ENCODE measurements around the gene AOAH. TPM values are rescaled to one million over a fixed set of nuclear protein-coding genes. Genes with fewer than 3 reads are reported as not detected.

The AOAH gene
- total and polyA plus RNA-seq, 2 experiments from 2014 or later: not detected

DNA sequence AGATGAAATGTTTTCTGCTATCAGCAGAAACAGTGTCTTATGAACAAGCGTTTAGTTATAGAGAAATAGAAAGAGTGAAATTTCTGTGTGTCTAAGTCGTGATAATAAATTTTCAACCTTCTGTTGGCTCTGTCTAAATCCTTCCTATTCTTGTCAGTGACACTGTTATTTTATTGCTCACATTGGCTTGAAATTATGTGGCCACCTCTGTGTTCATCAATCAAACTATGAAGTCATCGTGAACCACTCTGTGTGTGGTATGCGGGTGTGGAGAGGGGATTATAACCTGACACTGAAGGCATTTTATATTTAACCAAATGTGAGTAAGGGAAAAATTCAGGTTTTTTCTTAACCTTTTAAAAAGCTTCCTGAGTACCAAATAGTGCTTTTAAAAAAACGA lies 12.3 kb downstream of the AOAH start:
- in situ Hi-C loops (cut with MboI): no loop called here
- no peak overlapping the region for H2AFZ ChIP-seq
- no peak overlapping the region for H3K27ac ChIP-seq
- WGBS, 2 experiments (ENCODE audit: low coverage in 1 of 2, low lambda C conversion rate in 2 of 2, missing lambda C conversion rate in 2 of 2): 21 to 24% methylated on average over 5 of the region's 5 CpGs
- H3K9me2 ChIP-seq (ENCODE audit: insufficient read depth): no peaks in the 10 kb centered on the region
- no peaks in the 10 kb centered on the region for H3K36me3 ChIP-seq (ENCODE audit: low read depth)
- H3K9me3 ChIP-seq (ENCODE audit: low read depth): no peaks in the 10 kb centered on the region
- H3K4me3 ChIP-seq: no peak overlapping the region
- TF ChIP-seq EZH2 (IDR thresholded peaks at IDR 0.05; ENCODE audit: insufficient read depth, poor library complexity, severe bottlenecking) (no peak), EZH2phosphoT487 (IDR thresholded peaks at IDR 0.05; ENCODE audit: insufficient read depth, low read depth) (no peak)
- peaks cover 9% of the 10 kb centered on the region for H3K27me3 ChIP-seq (replicated peaks; ENCODE audit: insufficient read depth)
- no peak overlapping the region for H3K9ac ChIP-seq
- H3K4me2 ChIP-seq (ENCODE audit: unreplicated experiment): no peak overlapping the region
- no peak for DNase-seq
- no peaks in the 10 kb centered on the region for H3F3A ChIP-seq (ENCODE audit: insufficient read depth)
- no peaks in the 10 kb centered on the region for H3K79me2 ChIP-seq (ENCODE audit: insufficient read depth)
- H4K20me1 ChIP-seq (ENCODE audit: insufficient read depth): no peaks in the 10 kb centered on the region
- no peaks in the 10 kb centered on the region for H3K4me1 ChIP-seq (ENCODE audit: insufficient read depth)

DNA sequence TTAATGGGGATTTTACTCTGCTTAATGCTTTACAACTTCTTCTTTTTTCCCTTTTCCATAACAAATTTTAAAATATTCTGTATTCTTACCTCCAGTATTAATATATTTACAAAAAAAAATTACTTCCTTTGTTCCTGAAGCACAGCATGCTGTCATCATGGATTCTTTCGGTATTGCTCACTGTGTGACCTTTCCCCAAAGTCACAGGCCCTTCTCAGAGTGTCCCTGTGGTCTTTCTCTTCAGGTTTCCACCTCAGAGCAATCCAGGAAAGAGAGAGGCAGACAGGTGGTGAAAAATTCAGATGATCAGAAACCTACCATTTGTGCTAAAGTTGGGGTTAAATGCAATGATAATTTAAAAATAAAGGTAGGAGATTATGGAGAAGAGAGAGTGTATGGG lies 13.0 kb downstream of the AOAH start:
- Histone ChIP-seq H3K4me3 (no peak overlapping the region), H3F3A (ENCODE audit: insufficient read depth) (no peaks in the 10 kb centered on the region), H3K27me3 (replicated peaks; ENCODE audit: insufficient read depth) (peaks cover 9% of the 10 kb centered on the region), H3K4me2 (ENCODE audit: unreplicated experiment) (no peak overlapping the region), H3K9me2 (ENCODE audit: insufficient read depth) (no peaks in the 10 kb centered on the region), H3K27ac (no peak overlapping the region), H3K4me1 (ENCODE audit: insufficient read depth) (no peaks in the 10 kb centered on the region), H4K20me1 (ENCODE audit: insufficient read depth) (no peaks in the 10 kb centered on the region), H3K9me3 (ENCODE audit: low read depth) (no peaks in the 10 kb centered on the region), H3K36me3 (ENCODE audit: low read depth) (no peaks in the 10 kb centered on the region), H2AFZ (no peak overlapping the region), H3K79me2 (ENCODE audit: insufficient read depth) (no peaks in the 10 kb centered on the region), H3K9ac (no peak overlapping the region)
- in situ Hi-C loops (cut with MboI): no loop called here
- 7 to 18% methylated on average over 1 of the region's 1 CpG for WGBS, 2 experiments (ENCODE audit: low coverage in 1 of 2, low lambda C conversion rate in 2 of 2, missing lambda C conversion rate in 2 of 2)
- DNase-seq: no peak
- TF ChIP-seq EZH2phosphoT487 (IDR thresholded peaks at IDR 0.05; ENCODE audit: insufficient read depth, low read depth): no peak
- no peak for TF ChIP-seq EZH2 (IDR thresholded peaks at IDR 0.05; ENCODE audit: insufficient read depth, poor library complexity, severe bottlenecking)

DNA sequence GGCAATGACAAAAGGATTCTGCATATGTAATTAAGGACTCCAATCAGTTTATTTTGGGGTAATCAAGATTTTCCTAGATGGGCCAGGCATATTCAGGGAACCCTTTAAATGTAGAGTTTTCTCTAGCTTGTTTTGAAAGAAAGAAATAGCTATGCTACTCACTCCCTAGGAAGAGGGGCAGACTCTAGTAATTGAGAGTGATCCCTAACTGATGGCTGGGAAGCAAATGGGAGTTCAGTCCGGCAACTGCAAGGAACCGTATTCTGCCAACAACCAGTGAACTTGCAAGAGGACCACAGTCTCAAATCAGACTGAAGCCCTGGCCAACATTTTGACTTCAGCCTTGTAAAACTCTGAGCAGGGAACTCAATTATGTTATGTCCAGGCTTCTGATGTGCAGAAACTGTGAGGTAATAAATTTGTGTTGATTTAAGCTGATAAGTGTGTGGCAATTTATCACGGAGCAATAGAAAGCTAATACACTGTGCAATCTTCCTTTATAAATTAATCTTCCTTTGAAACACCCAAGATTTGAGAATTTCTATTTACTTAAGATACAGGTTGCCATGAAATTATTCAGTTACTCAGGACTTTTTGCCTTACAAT lies 14.0 kb downstream of the AOAH start:
- Histone ChIP-seq H3K79me2 (ENCODE audit: insufficient read depth) (no peaks in the 10 kb centered on the region), H2AFZ (no peak overlapping the region), H3K4me3 (no peak overlapping the region), H4K20me1 (ENCODE audit: insufficient read depth) (no peaks in the 10 kb centered on the region), H3K9me2 (ENCODE audit: insufficient read depth) (no peaks in the 10 kb centered on the region), H3K4me2 (ENCODE audit: unreplicated experiment) (no peak overlapping the region), H3K4me1 (ENCODE audit: insufficient read depth) (no peaks in the 10 kb centered on the region), H3F3A (ENCODE audit: insufficient read depth) (no peaks in the 10 kb centered on the region), H3K9ac (no peak overlapping the region), H3K9me3 (ENCODE audit: low read depth) (no peaks in the 10 kb centered on the region), H3K36me3 (ENCODE audit: low read depth) (no peaks in the 10 kb centered on the region), H3K27ac (no peak overlapping the region), H3K27me3 (replicated peaks; ENCODE audit: insufficient read depth) (peaks cover 9% of the 10 kb centered on the region)
- in situ Hi-C loops (cut with MboI): no loop called here
- TF ChIP-seq EZH2 (IDR thresholded peaks at IDR 0.05; ENCODE audit: insufficient read depth, poor library complexity, severe bottlenecking): no peak
- no peak for TF ChIP-seq EZH2phosphoT487 (IDR thresholded peaks at IDR 0.05; ENCODE audit: insufficient read depth, low read depth)
- 5 to 24% methylated on average over 3 of the region's 3 CpGs for WGBS, 2 experiments (ENCODE audit: low coverage in 1 of 2, low lambda C conversion rate in 2 of 2, missing lambda C conversion rate in 2 of 2)
- DNase-seq: no peak

DNA sequence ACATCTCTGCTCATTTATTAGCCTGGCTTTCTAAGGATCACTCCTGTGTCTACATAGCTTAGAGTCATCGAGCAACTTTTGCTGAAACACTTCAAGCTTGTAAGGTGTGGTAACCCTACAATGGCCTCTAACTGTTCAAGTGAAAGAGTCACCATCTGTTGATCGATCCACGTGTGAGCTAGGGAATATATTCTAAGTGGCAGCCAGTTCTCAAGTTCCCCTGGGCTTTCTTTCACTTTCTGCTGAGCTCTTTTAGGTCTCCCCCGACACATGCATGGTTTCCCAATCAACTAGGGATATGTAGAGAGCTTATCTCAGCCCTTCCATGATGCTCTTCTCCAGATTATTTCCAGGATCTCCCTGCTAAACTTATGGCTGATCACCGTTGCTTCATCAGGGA lies 15.5 kb downstream of the AOAH start:
- no peaks in the 10 kb centered on the region for H3F3A ChIP-seq (ENCODE audit: insufficient read depth)
- H3K4me3 ChIP-seq: no peak overlapping the region
- no peak overlapping the region for H2AFZ ChIP-seq
- WGBS, 2 experiments (ENCODE audit: low coverage in 1 of 2, low lambda C conversion rate in 2 of 2, missing lambda C conversion rate in 2 of 2): 32 to 35% methylated on average over 5 of the region's 5 CpGs
- H3K9ac ChIP-seq: no peak overlapping the region
- H3K27me3 ChIP-seq (replicated peaks; ENCODE audit: insufficient read depth): peaks cover 9% of the 10 kb centered on the region
- no peaks in the 10 kb centered on the region for H3K9me3 ChIP-seq (ENCODE audit: low read depth)
- no peaks in the 10 kb centered on the region for H3K4me1 ChIP-seq (ENCODE audit: insufficient read depth)
- no peak overlapping the region for H3K27ac ChIP-seq
- H3K4me2 ChIP-seq (ENCODE audit: unreplicated experiment): no peak overlapping the region
- DNase-seq: no peak
- no peaks in the 10 kb centered on the region for H3K36me3 ChIP-seq (ENCODE audit: low read depth)
- H4K20me1 ChIP-seq (ENCODE audit: insufficient read depth): no peaks in the 10 kb centered on the region
- H3K9me2 ChIP-seq (ENCODE audit: insufficient read depth): no peaks in the 10 kb centered on the region
- in situ Hi-C loops (cut with MboI): no loop called here
- TF ChIP-seq EZH2 (IDR thresholded peaks at IDR 0.05; ENCODE audit: insufficient read depth, poor library complexity, severe bottlenecking) (no peak), EZH2phosphoT487 (IDR thresholded peaks at IDR 0.05; ENCODE audit: insufficient read depth, low read depth) (no peak)
- no peaks in the 10 kb centered on the region for H3K79me2 ChIP-seq (ENCODE audit: insufficient read depth)

DNA sequence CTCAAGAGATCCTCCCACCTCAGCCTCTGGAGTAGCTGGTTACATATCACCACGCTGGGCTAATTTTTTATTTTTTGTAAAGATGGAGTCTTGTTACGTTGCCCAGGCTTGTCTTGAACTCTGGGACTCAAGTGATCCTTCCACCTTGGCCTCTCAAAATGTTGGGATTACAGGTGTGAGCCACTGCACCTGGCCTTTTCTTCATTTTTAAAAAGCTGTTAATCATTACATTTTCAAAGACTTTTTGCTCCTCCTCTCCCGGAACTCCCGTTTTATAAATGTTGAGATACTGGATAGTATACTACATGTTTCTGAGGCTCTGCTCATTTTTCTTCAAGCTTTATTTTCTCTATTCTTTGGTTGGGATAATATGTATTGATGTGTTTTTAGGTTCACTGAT lies 16.4 kb downstream of the AOAH start:
- Histone ChIP-seq H3K79me2 (ENCODE audit: insufficient read depth) (no peaks in the 10 kb centered on the region), H3K27me3 (replicated peaks; ENCODE audit: insufficient read depth) (peaks cover 9% of the 10 kb centered on the region), H4K20me1 (ENCODE audit: insufficient read depth) (no peaks in the 10 kb centered on the region), H3K9me3 (ENCODE audit: low read depth) (no peaks in the 10 kb centered on the region), H3K27ac (no peak overlapping the region), H2AFZ (no peak overlapping the region), H3K4me2 (ENCODE audit: unreplicated experiment) (no peak overlapping the region), H3K9ac (no peak overlapping the region), H3K9me2 (ENCODE audit: insufficient read depth) (no peaks in the 10 kb centered on the region), H3K4me1 (ENCODE audit: insufficient read depth) (no peaks in the 10 kb centered on the region), H3K36me3 (ENCODE audit: low read depth) (no peaks in the 10 kb centered on the region), H3F3A (ENCODE audit: insufficient read depth) (no peaks in the 10 kb centered on the region), H3K4me3 (no peak overlapping the region)
- in situ Hi-C loops (cut with MboI): no loop called here
- no peak for DNase-seq
- WGBS, 2 experiments (ENCODE audit: low coverage in 1 of 2, low lambda C conversion rate in 2 of 2, missing lambda C conversion rate in 2 of 2): 34 to 37% methylated on average over 4 of the region's 4 CpGs
- no peak for TF ChIP-seq EZH2phosphoT487 (IDR thresholded peaks at IDR 0.05; ENCODE audit: insufficient read depth, low read depth)
- TF ChIP-seq EZH2 (IDR thresholded peaks at IDR 0.05; ENCODE audit: insufficient read depth, poor library complexity, severe bottlenecking): no peak

Measured in GM23248 (cell line).